B cell (primary cell): ENCODE data around the gene ATG4B. TPM values are rescaled to one million over a fixed set of nuclear protein-coding genes. Genes with fewer than 3 reads are reported as not detected.

Experiments
- ATAC-seq: fragments of 200-7000 bp; cut with Tn5 transposase; one replicate; pipeline ENCODE4 v1.10.0; 2021; ENCODE audit warnings: low read depth, mild to moderate bottlenecking, moderate number of reproducible peaks, moderate library complexity
- CTCF ChIA-PET: fragments of 350-600 bp; sonication (Branson Sonifier 250); formaldehyde crosslinking; loops from one replicate; lab custom pipeline; 2021; ENCODE audit warnings: antibody characterized with exemption, inconsistent platforms; lab: Charles Lee
- POLR2A ChIA-PET: fragments of 350-600 bp; sonication (Branson Sonifier 250); formaldehyde crosslinking; loops from one replicate; lab custom pipeline; 2021; ENCODE audit warnings: antibody characterized with exemption; lab: Charles Lee
- DNase-seq: peaks from one replicate; pipeline ENCODE4 v3.0.0; 2013
- H2AFZ ChIP-seq: 2 replicates; pipeline ENCODE4 v1.6.1; 2012; ENCODE audit warnings: mild to moderate bottlenecking, low read depth, low read length; ENCODE audit not compliant: insufficient read depth, poor library complexity, severe bottlenecking
- H3K27ac ChIP-seq, 2 donors: 1 replicate in 1 of 2; 2 replicates in 1 of 2; pipeline ENCODE4 v1.5.1; 2012 to 2013; ENCODE audit warnings: low read length in 2 of 2, mild to moderate bottlenecking in 2 of 2, moderate library complexity in 1 of 2
- H3K27me3 ChIP-seq, 4 experiments: fragments of 200-600 bp in 1 of 4; sonication (generic) in 1 of 4; replicated peaks in 1 of 4; 1 replicate in 2 of 4; 2 replicates in 2 of 4; pipeline versions ENCODE4 v1.6.1 to v1.7.0; 2013 to 2016; ENCODE audit warnings: low read length in 3 of 4, mild to moderate bottlenecking in 2 of 4, mixed read lengths in 1 of 4, moderate library complexity in 1 of 4; ENCODE audit not compliant: insufficient read depth in 4 of 4, control insufficient read depth in 3 of 4; ENCODE audit errors: control extremely low read depth in 1 of 4
- H3K36me3 ChIP-seq, 2 experiments: replicated peaks in 1 of 2; 1 replicate in 1 of 2; 2 replicates in 1 of 2; pipeline versions ENCODE4 v1.6.1 to v1.7.1; 2013; ENCODE audit warnings: low read length in 1 of 2; ENCODE audit not compliant: insufficient read depth in 2 of 2, control insufficient read depth in 1 of 2; ENCODE audit errors: control extremely low read depth in 1 of 2, extremely low read depth in 1 of 2
- H3K4me1 ChIP-seq, 2 donors: fragments of 200-600 bp in 1 of 2; sonication (generic) in 1 of 2; 1 replicate in 1 of 2; 2 replicates in 1 of 2; pipeline versions ENCODE4 v1.5.1 to v1.6.1; 2013 to 2017; ENCODE audit warnings: low read length in 2 of 2; ENCODE audit not compliant: control insufficient read depth in 2 of 2, insufficient read depth in 2 of 2
- H3K4me2 ChIP-seq: replicated peaks from 2 replicates; pipeline ENCODE3; 2012; ENCODE audit warnings: mild to moderate bottlenecking, low read depth, low read length; ENCODE audit not compliant: poor library complexity, severe bottlenecking
- H3K4me3 ChIP-seq, 5 experiments: fragments of 200-600 bp in 1 of 5; sonication (generic) in 1 of 5; 1 replicate in 3 of 5; 2 replicates in 2 of 5; pipeline versions ENCODE4 v1.5.1 to v1.7.0; 2011 to 2016; ENCODE audit warnings: low read length in 4 of 5, mild to moderate bottlenecking in 4 of 5, low read depth in 2 of 5, control low read depth in 1 of 5, moderate library complexity in 1 of 5; ENCODE audit not compliant: insufficient read depth in 1 of 5; ENCODE audit errors: control extremely low read depth in 1 of 5, extremely low read depth in 1 of 5
- H3K79me2 ChIP-seq: fragments of 200-600 bp; sonication (generic); one replicate; pipeline ENCODE4 v1.6.0; 2016; ENCODE audit warnings: low read length; ENCODE audit not compliant: control insufficient read depth, insufficient read depth
- H3K9ac ChIP-seq: fragments of 200-600 bp; sonication (generic); 2 replicates; pipeline ENCODE4 v1.6.1; 2017; ENCODE audit warnings: mild to moderate bottlenecking, low read length, moderate library complexity
- H3K9me3 ChIP-seq, 3 donors: one replicate each; pipeline versions ENCODE4 v1.6.1 to v1.7.1; 2013; ENCODE audit warnings: low read length in 2 of 3; ENCODE audit not compliant: control insufficient read depth in 2 of 3, insufficient read depth in 1 of 3; ENCODE audit errors: control extremely low read depth in 1 of 3
- H4K20me1 ChIP-seq: 2 replicates; pipeline ENCODE4 v1.6.0; 2012; ENCODE audit warnings: mild to moderate bottlenecking, low read length; ENCODE audit not compliant: insufficient read depth, control insufficient read depth, poor library complexity, severe bottlenecking
- H3K27ac Mint-ChIP-seq: one replicate; pipeline ENCODE4 v1.8.0; 2021; ENCODE audit warnings: mixed read lengths
- H3K27me3 Mint-ChIP-seq: one replicate; pipeline ENCODE4 v1.8.0; 2021; ENCODE audit warnings: mixed read lengths
- H3K4me1 Mint-ChIP-seq: one replicate; pipeline ENCODE4 v1.8.0; 2021; ENCODE audit warnings: mixed read lengths
- H3K4me3 Mint-ChIP-seq: one replicate; pipeline ENCODE4 v1.8.0; 2021; ENCODE audit warnings: mixed read lengths
- H3K9me3 Mint-ChIP-seq: one replicate; pipeline ENCODE4 v1.8.0; 2022; ENCODE audit warnings: mixed read lengths; ENCODE audit not compliant: insufficient read depth
- EZH2 ChIP-seq: IDR thresholded peaks from 2 replicates; pipeline ENCODE4 v1.6.1; 2012; ENCODE audit warnings: borderline replicate concordance, low read depth, mild to moderate bottlenecking, moderate library complexity, low read length; ENCODE audit not compliant: insufficient read depth, poor library complexity, severe bottlenecking
- WGBS: methylation state at CpG from one replicate; pipeline ENCODE4 v1.1.5; 2013; ENCODE audit warnings: missing lambda C conversion rate; ENCODE audit not compliant: insufficient coverage; 5-methylcytosine and 5-hydroxymethylcytosine counted together
- intact Hi-C: fragments of 100-400 bp; cut with micrococcal nuclease; formaldehyde crosslinking; loops from one replicate; pipeline ENCODE4 v1.10.0; 2022
- polyA plus RNA-seq: library from polyadenylated mRNA; depleted of rRNA; stranded (reverse); fragments of >200 nt; gene quantifications from 2 replicates; pipeline ENCODE4 v1.2.3, GENCODE V29; 2012
- total RNA-seq, 2 donors: library from RNA; stranded (reverse); fragments of 120-200 nt in 1 of 2; gene quantifications; 1 replicate in 1 of 2; 2 replicates in 1 of 2; pipeline versions ENCODE4 v1.2.3 to v1.2.4, GENCODE V29; 2013 to 2022
- TF ChIP-seq, protein P1 (sequence below): fragments of 200-600 bp; IDR thresholded peaks from one replicate; pipeline ENCODE4 v1.8.0; 2022; ENCODE audit warnings: antibody characterized with exemption, mild to moderate bottlenecking

The ATG4B gene
- total and polyA plus RNA-seq, 2 donors (not counting 1 experiment from before 2014, with no cell fraction given), result 130 TPM

DNA sequence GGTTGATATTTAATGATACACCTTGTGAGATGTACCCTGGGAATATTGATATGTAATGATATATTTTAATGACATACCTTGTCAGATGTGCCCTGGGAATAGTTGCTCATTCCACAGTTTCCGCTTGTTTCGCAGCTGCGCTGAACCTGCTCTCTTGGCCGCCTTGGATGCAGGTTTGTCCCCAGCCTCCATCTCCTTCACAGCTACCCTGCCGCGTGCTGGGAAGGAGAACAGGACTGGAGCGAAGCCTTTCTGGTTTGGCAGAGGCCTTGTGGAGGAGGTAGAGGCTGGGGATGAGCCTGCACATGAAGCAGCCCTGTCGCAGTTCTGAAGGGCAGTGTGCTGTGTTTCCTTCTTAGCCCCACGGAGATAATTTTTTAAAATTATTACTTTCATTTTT is 14.6 kb downstream of the ATG4B start:
- ChIA-PET POLR2A (no interaction called here), CTCF (no interaction called here)
- H3K27ac Mint-ChIP-seq, result no peak overlapping the region
- H3K9me3 ChIP-seq, result no peaks in the 10 kb centered on the region
- H3K9ac ChIP-seq, result no peak overlapping the region
- H3K4me3 Mint-ChIP-seq, result no peak overlapping the region
- DNase-seq (no peak), ATAC-seq (no peak)
- intact Hi-C loops, result no loop called here
- WGBS, result 94% methylated on average over 3 of the region's 9 CpGs
- no peaks in the 10 kb centered on the region for H3K27me3 ChIP-seq
- no peaks in the 10 kb centered on the region for H3K27me3 Mint-ChIP-seq
- no peak overlapping the region for H3K4me3 ChIP-seq
- H3K4me2 ChIP-seq, result no peak overlapping the region
- H3K4me1 Mint-ChIP-seq, result peaks cover 3% of the 10 kb centered on the region
- no peaks in the 10 kb centered on the region for H3K4me1 ChIP-seq
- H3K79me2 ChIP-seq, result peaks cover 41% of the 10 kb centered on the region
- peaks cover 0 to 50% of the 10 kb centered on the region in 2 experiments for H3K36me3 ChIP-seq
- no peak overlapping the region for H3K27ac ChIP-seq
- H4K20me1 ChIP-seq, result peaks cover 37% of the 10 kb centered on the region
- no peak for TF ChIP-seq EZH2
- TF ChIP-seq, protein P1, sequence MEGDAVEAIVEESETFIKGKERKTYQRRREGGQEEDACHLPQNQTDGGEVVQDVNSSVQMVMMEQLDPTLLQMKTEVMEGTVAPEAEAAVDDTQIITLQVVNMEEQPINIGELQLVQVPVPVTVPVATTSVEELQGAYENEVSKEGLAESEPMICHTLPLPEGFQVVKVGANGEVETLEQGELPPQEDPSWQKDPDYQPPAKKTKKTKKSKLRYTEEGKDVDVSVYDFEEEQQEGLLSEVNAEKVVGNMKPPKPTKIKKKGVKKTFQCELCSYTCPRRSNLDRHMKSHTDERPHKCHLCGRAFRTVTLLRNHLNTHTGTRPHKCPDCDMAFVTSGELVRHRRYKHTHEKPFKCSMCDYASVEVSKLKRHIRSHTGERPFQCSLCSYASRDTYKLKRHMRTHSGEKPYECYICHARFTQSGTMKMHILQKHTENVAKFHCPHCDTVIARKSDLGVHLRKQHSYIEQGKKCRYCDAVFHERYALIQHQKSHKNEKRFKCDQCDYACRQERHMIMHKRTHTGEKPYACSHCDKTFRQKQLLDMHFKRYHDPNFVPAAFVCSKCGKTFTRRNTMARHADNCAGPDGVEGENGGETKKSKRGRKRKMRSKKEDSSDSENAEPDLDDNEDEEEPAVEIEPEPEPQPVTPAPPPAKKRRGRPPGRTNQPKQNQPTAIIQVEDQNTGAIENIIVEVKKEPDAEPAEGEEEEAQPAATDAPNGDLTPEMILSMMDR, result no peak
- H3K9me3 Mint-ChIP-seq, result no peaks in the 10 kb centered on the region
- H2AFZ ChIP-seq, result no peak overlapping the region

GRCh38 chr2:241652722-241653121 is 15.2 kb downstream of the ATG4B start:
- H4K20me1 ChIP-seq, result peaks cover 32% of the 10 kb centered on the region
- H3K9me3 ChIP-seq, result no peaks in the 10 kb centered on the region
- H3K9ac ChIP-seq, result no peak overlapping the region
- H3K4me2 ChIP-seq, result no peak overlapping the region
- Mint-ChIP-seq H3K27me3 (no peaks in the 10 kb centered on the region), H3K4me1 (peaks cover 3% of the 10 kb centered on the region), H3K27ac (no peak overlapping the region), H3K4me3 (no peak overlapping the region), H3K9me3 (no peaks in the 10 kb centered on the region)
- no peaks in the 10 kb centered on the region for H3K4me1 ChIP-seq
- ChIA-PET POLR2A (no interaction called here), CTCF (no interaction called here)
- no peaks in the 10 kb centered on the region for H3K27me3 ChIP-seq
- no peak overlapping the region for H2AFZ ChIP-seq
- no peak overlapping the region for H3K27ac ChIP-seq
- no peak for TF ChIP-seq EZH2
- TF ChIP-seq, protein P1, result no peak
- H3K4me3 ChIP-seq, result no peak overlapping the region
- peaks cover 37% of the 10 kb centered on the region for H3K79me2 ChIP-seq
- intact Hi-C loops, result no loop called here
- WGBS, result 97% methylated on average over 9 of the region's 9 CpGs
- H3K36me3 ChIP-seq, result peaks cover 0 to 53% of the 10 kb centered on the region in 2 experiments
- ATAC-seq (no peak), DNase-seq (no peak)
